ENCODE data around the gene FUT8. TPM values are rescaled to one million over a fixed set of nuclear protein-coding genes. Genes with fewer than 3 reads are reported as not detected.

Gene FUT8
- polyA plus RNA-seq, 1 donor: 10.7 TPM

DNA sequence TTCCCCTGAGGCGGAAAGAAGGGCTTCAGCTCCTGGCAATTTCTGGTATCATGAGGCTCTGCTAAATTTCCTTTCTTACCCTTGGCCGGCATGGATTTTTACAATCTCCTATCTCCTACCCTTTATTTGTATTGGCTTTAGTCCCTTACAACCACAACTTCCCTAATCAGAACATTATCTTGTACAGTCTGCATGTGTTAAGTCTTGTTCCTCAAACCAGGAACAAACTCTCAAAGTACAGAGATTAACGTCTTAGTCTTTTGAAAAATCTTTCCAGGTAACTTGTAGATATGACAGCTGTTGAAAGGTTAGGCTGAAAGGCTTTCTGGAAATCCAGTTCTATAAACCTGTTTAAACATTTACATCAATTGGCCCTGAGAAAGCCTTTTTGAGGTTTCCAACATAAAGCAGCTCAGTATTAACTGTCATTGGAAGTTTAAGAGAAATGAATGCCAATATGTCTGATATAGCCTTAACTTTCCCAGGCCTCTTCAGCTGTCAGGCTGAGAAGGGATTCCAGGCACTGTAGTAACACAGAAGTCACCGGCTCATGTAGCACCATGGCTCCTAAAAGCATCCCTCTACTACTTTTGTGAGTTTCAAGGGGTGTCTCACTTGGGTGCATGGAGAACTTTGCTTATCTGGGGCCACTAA lies 360.5 kb downstream of the FUT8 start:
- no peak for DNase-seq (ENCODE audit: low read depth)

DNA sequence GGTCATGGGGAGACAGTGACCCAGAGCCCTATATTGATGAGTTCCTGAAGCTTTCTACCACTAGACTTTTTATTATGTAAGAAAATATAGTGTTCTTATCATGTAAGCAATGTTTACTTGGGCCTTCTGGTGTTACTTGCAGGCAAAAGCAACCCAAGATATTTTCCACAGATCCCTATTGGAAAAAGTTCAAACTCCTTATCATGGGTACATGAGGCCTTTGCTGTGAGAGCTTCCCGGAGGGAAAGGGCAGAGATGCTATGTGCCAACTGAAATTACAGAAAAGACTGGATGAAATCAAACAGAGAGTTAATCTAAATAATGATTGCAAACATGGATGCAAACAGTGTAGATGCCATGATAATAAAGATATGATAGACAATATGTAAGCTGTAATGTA lies 361.5 kb downstream of the FUT8 start:
- no peak for DNase-seq (ENCODE audit: low read depth)

DNA sequence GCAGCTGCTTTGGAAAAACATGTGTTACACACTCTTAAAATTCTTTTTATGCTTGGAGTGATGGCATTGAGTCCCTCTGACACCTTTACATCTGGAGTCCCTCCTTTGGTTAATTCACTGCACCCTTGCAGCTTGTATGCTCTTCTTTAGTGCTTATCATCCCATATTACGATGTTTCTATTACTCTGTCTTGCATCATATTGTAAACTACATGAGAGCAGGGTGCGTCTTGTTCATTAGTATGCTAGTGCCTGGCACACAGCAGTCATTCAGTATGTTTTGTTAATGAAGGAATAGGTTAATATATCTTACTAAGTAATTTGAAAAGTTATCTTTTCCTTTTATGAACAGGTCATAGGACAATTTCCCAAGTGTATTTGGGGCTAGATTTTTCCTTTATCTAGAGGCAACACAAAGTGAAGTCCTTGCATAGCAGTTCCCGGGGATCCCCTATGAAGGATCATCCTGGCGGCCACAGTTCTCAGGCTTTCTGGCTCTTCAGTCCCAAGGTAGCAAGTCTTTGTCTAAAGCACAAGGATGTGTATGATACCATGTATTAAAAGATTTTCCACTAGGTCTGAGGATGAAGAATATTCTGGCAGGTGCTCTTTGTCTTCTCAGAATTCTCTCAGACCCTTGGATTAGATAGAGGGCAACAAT lies 363.8 kb downstream of the FUT8 start:
- no peak for DNase-seq (ENCODE audit: low read depth)

DNA sequence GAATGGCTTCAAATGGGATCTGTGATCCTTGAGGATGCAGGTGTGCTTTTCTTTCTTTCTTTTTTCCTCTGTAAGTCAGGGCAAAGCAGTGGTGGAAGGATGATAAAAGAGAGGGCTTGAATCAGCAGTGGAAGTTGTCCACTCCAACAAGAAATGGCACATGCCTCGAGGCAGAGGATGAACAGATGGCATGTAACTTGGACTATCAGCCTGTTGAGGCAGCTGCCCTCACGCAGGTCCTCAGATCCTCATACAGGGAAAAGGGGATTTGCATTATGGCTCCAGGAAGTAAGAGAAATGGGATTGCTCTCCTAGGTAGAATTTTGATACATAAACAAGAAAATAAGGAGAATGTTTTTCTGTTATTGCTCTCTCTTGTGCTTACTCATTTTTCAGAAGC lies 368.0 kb downstream of the FUT8 start:
- DNase-seq (ENCODE audit: low read depth): no peak

DNA sequence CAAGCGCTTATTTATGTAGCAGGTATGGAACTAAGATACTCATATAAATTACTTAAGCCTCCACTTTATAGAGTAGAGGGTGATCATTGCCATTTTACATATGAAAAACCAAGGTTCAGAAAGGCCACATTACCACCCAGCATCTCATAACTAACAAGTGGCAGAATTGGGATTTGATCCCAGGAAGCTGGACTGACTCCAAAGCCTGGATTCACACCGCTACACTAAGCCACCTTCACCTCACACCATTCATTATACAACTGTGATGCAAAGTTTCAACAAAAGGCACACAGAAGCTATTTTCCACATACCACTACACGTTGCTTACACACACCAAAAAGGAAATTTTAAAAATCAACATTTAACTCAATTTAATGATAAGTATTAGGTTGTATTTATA lies 370.6 kb downstream of the FUT8 start:
- DNase-seq (ENCODE audit: low read depth): no peak

DNA sequence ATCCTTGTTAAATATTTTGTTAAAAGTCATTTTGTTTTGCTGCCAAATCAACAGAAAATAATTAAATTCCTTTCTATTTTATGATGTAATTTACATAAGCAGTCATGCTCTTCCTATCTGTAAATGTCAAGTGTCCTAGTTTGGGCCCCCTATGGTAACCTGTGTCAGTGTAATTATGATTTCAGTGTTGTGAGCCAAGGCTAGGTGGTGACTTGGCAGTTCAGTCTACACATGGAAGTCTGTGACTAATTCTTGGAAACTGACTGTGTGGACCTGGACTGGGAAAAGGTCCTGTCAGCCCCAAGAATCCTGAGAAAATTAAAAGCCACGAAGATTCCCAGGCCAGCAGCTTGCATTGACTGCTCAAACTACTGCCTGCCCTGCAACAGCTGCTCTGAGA lies 371.0 kb downstream of the FUT8 start:
- DNase-seq (ENCODE audit: low read depth): no peak

DNA sequence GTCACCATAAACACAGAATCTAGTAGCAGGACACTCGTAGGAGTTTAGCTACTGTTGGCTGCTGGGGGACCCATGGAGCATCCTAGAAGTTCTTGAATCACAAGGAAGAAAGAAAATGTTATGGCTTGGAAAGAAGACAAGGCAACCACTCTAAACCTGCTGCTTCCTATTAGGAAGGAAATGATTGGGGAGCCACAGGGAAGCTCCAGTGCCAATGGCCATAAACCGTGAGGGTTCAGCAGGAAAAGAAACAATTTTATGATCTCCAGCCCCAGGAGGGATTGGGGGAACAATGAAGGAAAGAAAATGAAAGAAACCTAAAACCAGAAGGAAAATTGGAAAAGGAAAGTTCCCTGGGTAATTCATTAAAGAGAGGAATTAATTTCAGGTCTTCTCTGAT lies 372.0 kb downstream of the FUT8 start:
- no peak for DNase-seq (ENCODE audit: low read depth)

DNA sequence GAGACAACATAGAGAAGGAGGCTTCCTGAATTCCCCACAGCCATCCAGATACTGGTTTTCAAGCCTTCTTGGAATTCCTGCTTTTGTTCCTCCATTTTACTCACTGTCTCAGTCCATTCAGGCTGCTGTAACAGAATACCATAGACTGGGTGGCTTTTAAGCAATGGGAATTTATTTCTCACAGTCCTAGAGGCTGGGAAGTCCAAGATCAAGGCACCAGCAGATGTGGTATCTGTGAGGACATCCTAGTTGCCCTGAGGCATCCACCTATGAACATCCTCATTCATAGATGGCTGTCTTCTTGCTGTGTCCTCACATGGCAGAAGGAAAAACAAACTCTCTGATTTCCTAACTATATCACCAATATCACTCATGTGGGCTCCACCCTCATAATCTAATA lies 374.9 kb downstream of the FUT8 start:
- no peak for DNase-seq (ENCODE audit: low read depth)

DNA sequence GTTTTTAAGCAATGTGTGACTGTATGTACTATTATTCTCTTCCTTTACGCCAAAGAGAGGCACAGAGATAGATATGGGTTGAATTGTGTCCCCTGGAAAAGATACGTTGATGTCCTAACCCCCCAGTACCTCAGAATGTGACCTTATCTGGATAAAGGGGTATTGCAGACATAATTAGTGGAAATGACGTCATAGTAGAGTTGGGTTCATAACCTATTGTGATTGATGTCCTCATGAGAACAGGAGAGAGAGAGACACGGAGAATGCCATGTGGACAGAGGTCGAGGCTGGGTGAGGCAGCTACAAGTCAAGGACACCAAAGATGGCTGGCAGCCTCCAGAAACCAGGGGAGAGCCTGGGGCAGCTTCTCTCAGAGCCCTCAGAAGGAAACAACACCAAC lies 376.3 kb downstream of the FUT8 start:
- no peak for DNase-seq (ENCODE audit: low read depth)

DNA sequence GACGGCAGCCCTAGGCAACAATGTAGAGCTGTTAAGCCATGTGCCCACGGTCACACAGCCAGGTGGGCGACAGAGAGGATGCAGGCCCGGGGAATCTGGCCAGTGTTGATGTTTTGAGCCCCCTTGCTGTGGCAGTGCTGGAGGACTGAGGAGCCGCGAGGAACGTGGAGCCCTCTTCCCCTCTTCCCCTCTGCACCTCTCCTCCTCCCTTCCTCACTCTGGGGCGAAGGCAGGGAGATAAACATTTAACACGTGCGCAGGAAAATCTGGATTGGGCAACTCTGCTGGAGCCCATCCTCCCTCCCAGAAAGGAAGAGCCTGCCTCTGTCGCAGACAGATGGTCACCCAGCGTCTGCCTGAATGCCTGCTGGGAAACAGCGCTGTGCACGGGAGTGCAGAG lies 376.8 kb downstream of the FUT8 start:
- no peak for DNase-seq (ENCODE audit: low read depth)

DNA sequence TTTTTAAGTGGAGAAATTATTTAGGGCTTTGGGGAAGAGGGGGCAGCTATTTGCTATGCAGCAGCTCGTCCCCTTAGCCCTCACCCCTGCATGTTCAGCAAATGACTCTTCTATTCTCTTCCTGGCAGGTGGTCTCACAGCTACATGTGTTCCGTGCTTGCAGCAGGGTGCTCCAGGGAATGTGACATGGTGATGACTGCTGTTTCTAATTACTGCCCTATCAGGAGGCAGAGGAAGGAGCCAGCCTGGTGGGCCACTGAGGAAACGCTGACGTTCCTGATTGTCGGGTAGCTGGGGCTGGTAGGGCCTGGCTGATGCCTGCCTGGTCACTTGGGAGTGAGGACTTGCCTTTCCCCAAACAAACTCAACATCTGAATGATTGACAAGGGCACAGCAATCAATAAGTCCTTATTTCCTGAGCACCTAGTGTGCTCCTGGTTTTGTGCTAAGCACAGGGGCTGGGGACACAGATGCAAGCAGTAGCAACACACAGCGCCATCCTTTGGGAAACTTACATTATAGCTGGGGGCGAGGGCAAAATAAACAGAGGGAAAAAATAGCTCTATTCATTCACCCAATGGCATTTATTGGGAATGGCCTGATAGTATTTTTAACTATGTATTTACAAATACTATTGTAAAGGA lies 377.8 kb downstream of the FUT8 start:
- no peak for DNase-seq (ENCODE audit: low read depth)

DNA sequence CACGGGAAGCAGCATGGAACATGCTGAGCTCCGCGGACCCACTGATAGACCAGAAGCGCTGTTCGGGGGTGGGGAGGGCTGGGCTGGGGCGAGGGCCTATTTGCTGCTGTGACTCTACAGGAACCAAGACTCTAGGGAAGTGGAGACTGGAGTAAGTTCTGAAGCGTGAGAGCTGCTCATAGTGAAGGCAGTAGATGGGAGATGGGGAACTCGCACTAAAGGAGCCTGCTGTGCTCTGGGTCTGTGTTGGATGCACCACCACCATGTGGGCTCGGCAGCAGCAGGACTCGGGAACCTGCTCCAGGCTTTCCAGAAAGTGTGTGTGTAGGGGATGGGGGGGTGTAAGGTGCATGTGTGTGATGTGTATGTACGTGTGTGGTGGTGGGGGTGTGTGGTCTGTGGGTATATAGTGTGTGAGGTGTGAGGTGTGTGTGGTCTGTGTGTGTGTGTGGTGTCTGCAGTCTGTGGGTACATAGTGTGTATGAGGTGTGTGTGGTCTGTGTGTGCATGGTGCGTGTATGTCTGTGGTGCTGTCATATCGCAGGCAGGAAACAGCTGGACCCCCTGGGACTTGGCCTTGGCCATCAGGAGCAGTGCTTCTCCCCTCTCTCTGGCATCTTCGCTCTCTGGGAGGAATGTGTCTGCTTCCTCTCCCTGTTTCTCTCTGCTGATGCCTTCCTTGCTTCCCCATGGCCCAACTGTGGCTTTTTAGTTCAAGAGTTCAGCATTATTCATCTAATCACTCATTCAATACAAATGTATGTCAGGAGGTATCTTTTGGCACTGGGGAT lies 378.9 kb downstream of the FUT8 start:
- DNase-seq (ENCODE audit: low read depth): no peak

DNA sequence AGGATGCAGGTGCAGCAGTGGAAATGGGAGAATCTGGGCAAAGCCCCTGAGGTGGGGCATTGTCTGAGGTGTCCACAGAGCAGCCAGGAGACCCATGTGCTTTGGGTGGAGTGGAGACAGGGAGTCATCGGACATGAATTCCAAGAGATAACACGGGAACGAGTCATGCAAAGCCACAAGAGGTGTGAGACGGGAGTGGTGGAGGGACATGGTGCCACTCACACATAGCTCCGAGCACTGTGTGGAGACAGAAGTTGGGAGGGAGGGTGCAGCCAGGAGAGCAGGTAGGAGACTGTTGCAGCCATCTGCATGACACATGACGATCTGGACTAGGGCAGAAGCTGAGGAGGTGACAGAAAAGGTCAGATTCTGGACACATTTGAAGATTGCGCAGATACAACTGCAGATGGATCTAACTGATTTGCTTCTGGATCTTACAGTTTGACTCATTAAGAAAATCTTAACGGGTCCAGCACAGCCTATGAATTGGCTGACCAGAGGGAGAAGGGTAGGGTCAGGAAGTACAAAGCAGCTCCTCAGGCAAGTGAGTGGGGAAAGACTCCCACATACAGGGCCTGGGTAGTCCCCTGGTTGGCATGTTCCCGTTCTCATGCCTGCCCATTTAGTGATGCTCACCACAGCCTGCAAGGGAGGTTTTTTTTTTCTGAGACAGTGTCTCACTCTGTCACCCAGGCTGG lies 379.8 kb downstream of the FUT8 start:
- DNase-seq (ENCODE audit: low read depth): no peak

Data from forelimb muscle (tissue), 1 donor.